ENCODE results near the gene PAPSS2.
"Not testable (repeated sequence)": the region's sequence is repeated elsewhere in the genome, so short reads cannot be mapped to it uniquely, and the experiment has no call there.

PAPSS2 gene

GRCh38 chr10:87636313-87636915 lies 23.3 kb upstream of the PAPSS2 start:
- Histone ChIP-seq H3K4me3 (ENCODE audit: low read depth, low read length) (no peak overlapping the region), H3K27me3 (ENCODE audit: insufficient read depth, low read depth, severe bottlenecking) (no peaks in the 10 kb centered on the region), H3K27ac (no peak overlapping the region), H3K36me3 (no peaks in the 10 kb centered on the region), H3K9me3 (ENCODE audit: severe bottlenecking) (no peaks in the 10 kb centered on the region)
- TF ChIP-seq, protein P1, sequence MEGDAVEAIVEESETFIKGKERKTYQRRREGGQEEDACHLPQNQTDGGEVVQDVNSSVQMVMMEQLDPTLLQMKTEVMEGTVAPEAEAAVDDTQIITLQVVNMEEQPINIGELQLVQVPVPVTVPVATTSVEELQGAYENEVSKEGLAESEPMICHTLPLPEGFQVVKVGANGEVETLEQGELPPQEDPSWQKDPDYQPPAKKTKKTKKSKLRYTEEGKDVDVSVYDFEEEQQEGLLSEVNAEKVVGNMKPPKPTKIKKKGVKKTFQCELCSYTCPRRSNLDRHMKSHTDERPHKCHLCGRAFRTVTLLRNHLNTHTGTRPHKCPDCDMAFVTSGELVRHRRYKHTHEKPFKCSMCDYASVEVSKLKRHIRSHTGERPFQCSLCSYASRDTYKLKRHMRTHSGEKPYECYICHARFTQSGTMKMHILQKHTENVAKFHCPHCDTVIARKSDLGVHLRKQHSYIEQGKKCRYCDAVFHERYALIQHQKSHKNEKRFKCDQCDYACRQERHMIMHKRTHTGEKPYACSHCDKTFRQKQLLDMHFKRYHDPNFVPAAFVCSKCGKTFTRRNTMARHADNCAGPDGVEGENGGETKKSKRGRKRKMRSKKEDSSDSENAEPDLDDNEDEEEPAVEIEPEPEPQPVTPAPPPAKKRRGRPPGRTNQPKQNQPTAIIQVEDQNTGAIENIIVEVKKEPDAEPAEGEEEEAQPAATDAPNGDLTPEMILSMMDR (IDR thresholded peaks at IDR 0.05; ENCODE audit: low read depth, low read length), result no peak
- DNase-seq, result no peak

GRCh38 chr10:87639493-87639892 lies 20.2 kb upstream of the PAPSS2 start:
- Histone ChIP-seq H3K9me3 (ENCODE audit: severe bottlenecking) (no peaks in the 10 kb centered on the region), H3K27me3 (ENCODE audit: insufficient read depth, low read depth, severe bottlenecking) (no peaks in the 10 kb centered on the region), H3K27ac (no peak overlapping the region), H3K4me3 (ENCODE audit: low read depth, low read length) (no peak overlapping the region), H3K36me3 (no peaks in the 10 kb centered on the region)
- TF ChIP-seq, protein P1 (IDR thresholded peaks at IDR 0.05; ENCODE audit: low read depth, low read length), result no peak
- no peak for DNase-seq

GRCh38 chr10:87640043-87640442 lies 19.6 kb upstream of the PAPSS2 start:
- TF ChIP-seq, protein P1 (IDR thresholded peaks at IDR 0.05; ENCODE audit: low read depth, low read length), result no peak
- no peak overlapping the region for H3K27ac ChIP-seq
- H3K9me3 ChIP-seq (ENCODE audit: severe bottlenecking), result no peaks in the 10 kb centered on the region
- no peaks in the 10 kb centered on the region for H3K36me3 ChIP-seq
- H3K27me3 ChIP-seq (ENCODE audit: insufficient read depth, low read depth, severe bottlenecking), result no peaks in the 10 kb centered on the region
- H3K4me3 ChIP-seq (ENCODE audit: low read depth, low read length), result no peak overlapping the region
- no peak for DNase-seq

- TF ChIP-seq, protein P1 (IDR thresholded peaks at IDR 0.05; ENCODE audit: low read depth, low read length), result no peak
- DNase-seq, result no peak
- H3K27ac ChIP-seq, result no peak overlapping the region
These were observed 17.2 kb upstream of the PAPSS2 start for GRCh38 chr10:87642486-87642885.

DNA sequence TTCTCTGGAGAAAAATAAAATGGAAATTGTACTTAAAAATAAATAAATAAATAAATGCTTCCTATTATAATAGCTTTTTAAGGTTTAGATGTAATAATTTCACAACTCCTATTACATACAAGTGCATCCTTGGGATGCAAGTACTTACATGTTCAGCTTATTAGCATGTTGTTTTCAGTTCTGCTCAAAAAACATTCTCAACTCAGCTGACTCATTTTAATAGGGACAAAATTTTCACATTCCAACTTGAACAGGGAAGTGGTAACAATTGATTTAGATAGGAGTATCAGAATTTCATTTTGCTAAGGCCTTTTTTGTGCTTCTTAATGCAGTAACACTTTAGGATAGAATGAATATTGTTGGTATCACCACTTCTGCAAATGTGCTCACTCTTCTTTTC lies 16.7 kb upstream of the PAPSS2 start:
- no peak for DNase-seq
- no peak overlapping the region for H3K27ac ChIP-seq
- H3K27me3 ChIP-seq (ENCODE audit: insufficient read depth, low read depth, severe bottlenecking), result no peaks in the 10 kb centered on the region
- no peaks in the 10 kb centered on the region for H3K36me3 ChIP-seq
- H3K4me3 ChIP-seq (ENCODE audit: low read depth, low read length), result no peak overlapping the region
- TF ChIP-seq, protein P1 (IDR thresholded peaks at IDR 0.05; ENCODE audit: low read depth, low read length), result no peak
- no peaks in the 10 kb centered on the region for H3K9me3 ChIP-seq (ENCODE audit: severe bottlenecking)

More at GRCh38 chr10:87642486-87642885, 17.2 kb upstream of the PAPSS2 start:
- Histone ChIP-seq H3K36me3 (no peaks in the 10 kb centered on the region), H3K4me3 (ENCODE audit: low read depth, low read length) (no peak overlapping the region), H3K9me3 (ENCODE audit: severe bottlenecking) (no peaks in the 10 kb centered on the region), H3K27me3 (ENCODE audit: insufficient read depth, low read depth, severe bottlenecking) (no peaks in the 10 kb centered on the region)

- H3K9me3 ChIP-seq (ENCODE audit: severe bottlenecking), result no peaks in the 10 kb centered on the region
- DNase-seq, result no peak
- TF ChIP-seq, protein P1 (IDR thresholded peaks at IDR 0.05; ENCODE audit: low read depth, low read length), result no peak
- no peaks in the 10 kb centered on the region for H3K36me3 ChIP-seq
- no peaks in the 10 kb centered on the region for H3K27me3 ChIP-seq (ENCODE audit: insufficient read depth, low read depth, severe bottlenecking)
- H3K4me3 ChIP-seq (ENCODE audit: low read depth, low read length), result no peak overlapping the region
- H3K27ac ChIP-seq, result no peak overlapping the region
These were observed 15.8 kb upstream of the PAPSS2 start for GRCh38 chr10:87643920-87644319.

- H3K4me3 ChIP-seq (ENCODE audit: low read depth, low read length); H3K27ac ChIP-seq; H3K36me3 ChIP-seq; H3K27me3 ChIP-seq (ENCODE audit: insufficient read depth, low read depth, severe bottlenecking); DNase-seq; H3K9me3 ChIP-seq (ENCODE audit: severe bottlenecking): not testable (repeated sequence)
These were observed 15.2 kb upstream of the PAPSS2 start for GRCh38 chr10:87644500-87644899.

Data from WERI-Rb-1 (cell line).